OCI-LY3 (cell line): ENCODE data around the gene GARNL3.

Source experiments
- CTCF ChIP-seq: fragments of 200-600, 300-600 bp; sonication (generic); IDR thresholded peaks from 2 replicates; pipeline ENCODE4 v1.5.1; 2014; ENCODE audit warnings: antibody characterized with exemption, low read length, low read depth
- EZH2phosphoT487 ChIP-seq: fragments of 200-600 bp; shearing (Covaris generic); IDR thresholded peaks from 2 replicates; pipeline ENCODE4 v1.6.1; 2018; ENCODE audit warnings: antibody characterized with exemption, mixed run types, low read depth

GRCh38 chr9:127397646-127398274 is 133.2 kb downstream of the GARNL3 start:
- TF ChIP-seq CTCF (peak; percentile 70), EZH2phosphoT487 (no peak)
